ENCODE results near the gene SMIM35. TPM values are rescaled to one million over a fixed set of nuclear protein-coding genes. Genes with fewer than 3 reads are reported as not detected.

SMIM35 gene
- total RNA-seq, 3 donors from 2014 or later (not counting 1 experiment from before 2014, with no cell fraction given): 0.30 to 0.68 (median 0.33) TPM

GRCh38 chr11:117995472-117995871, 91.3 kb downstream of the SMIM35 start:
- no peak overlapping the region for H3K4me3 ChIP-seq (ENCODE audit: low read length)
- no peak overlapping the region for H3K4me3 Mint-ChIP-seq
- H3K27ac Mint-ChIP-seq: peak overlapping the region; percentile 93 to 98
- H3K27me3 ChIP-seq (ENCODE audit: control insufficient read depth, insufficient read depth, low read length): no peaks in the 10 kb centered on the region
- peaks cover 98% of the 10 kb centered on the region for H3K36me3 ChIP-seq (ENCODE audit: control insufficient read depth, insufficient read depth, low read length)
- H3K36me3 Mint-ChIP-seq: peaks cover 39% of the 10 kb centered on the region
- WGBS (ENCODE audit: insufficient coverage): 98% methylated on average over 11 of the region's 11 CpGs
- H3K27ac ChIP-seq (ENCODE audit: low read length): no peak overlapping the region
- no peak for TF ChIP-seq CTCF (IDR thresholded peaks at IDR 0.05)
- H3K4me1 Mint-ChIP-seq: peaks cover 76 to 84% of the 10 kb centered on the region in 2 donors
- H3K27me3 Mint-ChIP-seq (ENCODE audit: low read depth in 2 of 2): no peaks in the 10 kb centered on the region
- no peak for ATAC-seq
- no peak for DNase-seq
- peaks cover 79% of the 10 kb centered on the region for H3K4me1 ChIP-seq (ENCODE audit: control insufficient read depth, insufficient read depth, low read length)
- no peaks in the 10 kb centered on the region for H3K9me3 ChIP-seq (ENCODE audit: control insufficient read depth, insufficient read depth, low read length)
- intact Hi-C loops (cut with micrococcal nuclease): no loop called here
- no peaks in the 10 kb centered on the region for H3K9me3 Mint-ChIP-seq

GRCh38 chr11:117993988-117994745, 92.6 kb downstream of the SMIM35 start:
- no peak for TF ChIP-seq CTCF (IDR thresholded peaks at IDR 0.05)
- ATAC-seq (peak in 1 of 3 donors; percentile 11), DNase-seq (no peak)
- peaks cover 39% of the 10 kb centered on the region for H3K36me3 Mint-ChIP-seq
- H3K27me3 ChIP-seq (ENCODE audit: control insufficient read depth, insufficient read depth, low read length): no peaks in the 10 kb centered on the region
- H3K27me3 Mint-ChIP-seq (ENCODE audit: low read depth in 2 of 2): no peaks in the 10 kb centered on the region
- peaks cover 80 to 85% of the 10 kb centered on the region in 2 donors for H3K4me1 Mint-ChIP-seq
- no peaks in the 10 kb centered on the region for H3K9me3 ChIP-seq (ENCODE audit: control insufficient read depth, insufficient read depth, low read length)
- H3K4me1 ChIP-seq (ENCODE audit: control insufficient read depth, insufficient read depth, low read length): peaks cover 77% of the 10 kb centered on the region
- peak overlapping the region; percentile 21 for H3K4me3 Mint-ChIP-seq
- H3K9me3 Mint-ChIP-seq: no peaks in the 10 kb centered on the region
- H3K27ac Mint-ChIP-seq: peak overlapping the region; percentile 60 to 98
- no peak overlapping the region for H3K4me3 ChIP-seq (ENCODE audit: low read length)
- 79% methylated on average over 8 of the region's 9 CpGs for WGBS (ENCODE audit: insufficient coverage)
- H3K36me3 ChIP-seq (ENCODE audit: control insufficient read depth, insufficient read depth, low read length): peaks cover 98% of the 10 kb centered on the region
- intact Hi-C loops (cut with micrococcal nuclease): no loop called here
- peak overlapping the region; percentile 44 for H3K27ac ChIP-seq (ENCODE audit: low read length)

- intact Hi-C loops (cut with micrococcal nuclease): no loop called here
- no peaks in the 10 kb centered on the region for H3K9me3 Mint-ChIP-seq
- H3K36me3 Mint-ChIP-seq: peaks cover 29% of the 10 kb centered on the region
- Histone ChIP-seq H3K9me3 (ENCODE audit: control insufficient read depth, insufficient read depth, low read length) (no peaks in the 10 kb centered on the region), H3K36me3 (ENCODE audit: control insufficient read depth, insufficient read depth, low read length) (peaks cover 96% of the 10 kb centered on the region), H3K4me3 (ENCODE audit: low read length) (peak overlapping the region; percentile 10), H3K27me3 (ENCODE audit: control insufficient read depth, insufficient read depth, low read length) (no peaks in the 10 kb centered on the region), H3K4me1 (ENCODE audit: control insufficient read depth, insufficient read depth, low read length) (peaks cover 78% of the 10 kb centered on the region), H3K27ac (ENCODE audit: low read length) (no peak overlapping the region)
- no peak for TF ChIP-seq CTCF (IDR thresholded peaks at IDR 0.05)
- H3K4me3 Mint-ChIP-seq: peak overlapping the region; percentile 99
- DNase-seq: no peak
- ATAC-seq: no peak
- 75% methylated on average over 2 of the region's 2 CpGs for WGBS (ENCODE audit: insufficient coverage)
- H3K27me3 Mint-ChIP-seq (ENCODE audit: low read depth in 2 of 2): no peaks in the 10 kb centered on the region
- peaks cover 83 to 87% of the 10 kb centered on the region in 2 donors for H3K4me1 Mint-ChIP-seq
- H3K27ac Mint-ChIP-seq: peak overlapping the region; percentile 60 to 98
These were observed 94.1 kb downstream of the SMIM35 start for GRCh38 chr11:117992620-117993019.

Data from natural killer cell (primary cell).